K562 (cell line): Measurements from ENCODE around the gene JDP2. TPM values are rescaled to one million over a fixed set of nuclear protein-coding genes. Genes with fewer than 3 reads are reported as not detected.

Experiments
- ATAC-seq: fragments of 200-7000 bp; cut with Tn5 transposase; 3 replicates; pipeline ENCODE4 v1.9.1; 2020; ENCODE audit warnings: moderate library complexity
- BruUV-seq: library from RNA; stranded (reverse); fragments of 400-500 nt; replicated peaks from 2 replicates; lab custom pipeline; 2021; lab: Mats Ljungman, UMichigan
- CTCF ChIA-PET: fragments of 300-600 bp; formaldehyde crosslinking; extraction: SDS; loops from one replicate; lab custom pipeline; 2021; ENCODE audit warnings: low intra/inter-chr PET ratio; lab: Yijun Ruan, JAX
- POLR2A ChIA-PET: fragments of 300-600, 350-650 bp; sonication (Branson Sonifier 250); formaldehyde crosslinking; extraction: SDS; loops from one replicate; lab custom pipeline; 2021; ENCODE audit warnings: antibody characterized with exemption, inconsistent platforms; lab: Yijun Ruan, JAX
- DNase-seq, 4 experiments: peaks; one replicate each; pipeline versions ENCODE4 v3.0.0 to v3.0.0-alpha.2; 2011 to 2018; ENCODE audit warnings: low spot score in 3 of 4, mixed read lengths in 3 of 4; ENCODE audit errors: extremely low read depth in 1 of 4
- FAIRE-seq: peaks from 2 replicates; lab custom pipeline; 2011; peaks lifted over from hg19 to GRCh38; lab: Jason Lieb, UNC
- H2AFZ ChIP-seq: 2 replicates; pipeline ENCODE4 v1.6.0; 2011; ENCODE audit warnings: low read depth, low read length, control low read depth, inconsistent platforms
- H3K27ac ChIP-seq: fragments of 200-600 bp; 3 replicates; pipeline ENCODE4 v1.8.0; 2011; ENCODE audit warnings: low read depth, mild to moderate bottlenecking, control low read depth, inconsistent platforms, low read length, moderate library complexity, mixed read lengths; ENCODE audit errors: extremely low read depth
- H3K27me3 ChIP-seq, 2 experiments: fragments of 300-600 bp in 1 of 2; 2 replicates in 1 of 2; 3 replicates in 1 of 2; pipeline versions ENCODE4 v1.6.0 to v1.8.0; 2011; ENCODE audit warnings: inconsistent platforms in 2 of 2, low read length in 2 of 2, mild to moderate bottlenecking in 1 of 2, mixed read lengths in 1 of 2, moderate library complexity in 1 of 2; ENCODE audit not compliant: control insufficient read depth in 2 of 2, insufficient read depth in 2 of 2
- H3K36me3 ChIP-seq: fragments of 300-600 bp; 3 replicates; pipeline ENCODE4 v1.8.0; 2011; ENCODE audit warnings: mild to moderate bottlenecking, low read length, inconsistent platforms; ENCODE audit not compliant: control insufficient read depth, insufficient read depth
- H3K4me1 ChIP-seq, 2 experiments: fragments of 200-600 bp in 1 of 2; replicated peaks in 1 of 2; 2 replicates in 1 of 2; 3 replicates in 1 of 2; pipeline versions ENCODE4 v1.5.1 to v1.8.0; 2011; ENCODE audit warnings: inconsistent platforms in 2 of 2, low read length in 2 of 2, mild to moderate bottlenecking in 1 of 2, mixed read lengths in 1 of 2, moderate library complexity in 1 of 2; ENCODE audit not compliant: control insufficient read depth in 2 of 2, insufficient read depth in 2 of 2
- H3K4me2 ChIP-seq: 2 replicates; pipeline ENCODE4 v1.6.1; 2011; ENCODE audit warnings: low read length, control low read depth, inconsistent platforms, mixed read lengths; ENCODE audit not compliant: insufficient read depth
- H3K4me3 ChIP-seq: fragments of 200-600 bp; sonication (generic), shearing (Covaris generic); 2 replicates; pipeline ENCODE4 v1.5.1; 2016; ENCODE audit warnings: control low read depth, inconsistent platforms
- H3K79me2 ChIP-seq: fragments of 200-600 bp; 3 replicates; pipeline ENCODE4 v1.8.0; 2011; ENCODE audit warnings: low read length, inconsistent platforms; ENCODE audit not compliant: control insufficient read depth, insufficient read depth
- H3K9ac ChIP-seq, 2 experiments: 2 replicates each; pipeline versions ENCODE4 v1.6.0 to v1.6.1; 2011; ENCODE audit warnings: low read depth in 2 of 2, low read length in 2 of 2, control low read depth in 1 of 2, inconsistent platforms in 1 of 2, mild to moderate bottlenecking in 1 of 2, mixed read lengths in 1 of 2; ENCODE audit not compliant: insufficient read depth in 1 of 2
- H3K9me1 ChIP-seq: one replicate; pipeline ENCODE4 v1.6.0; 2011; ENCODE audit warnings: inconsistent platforms, mild to moderate bottlenecking, low read length, moderate library complexity; ENCODE audit not compliant: control insufficient read depth, insufficient read depth
- H3K9me3 ChIP-seq: replicated peaks from 2 replicates; pipeline ENCODE4 v1.5.1; 2011; ENCODE audit warnings: low read depth, low read length, inconsistent platforms; ENCODE audit not compliant: control insufficient read depth, insufficient read depth
- H4K20me1 ChIP-seq: replicated peaks from 2 replicates; pipeline ENCODE4 v1.6.1; 2011; ENCODE audit warnings: low read length, inconsistent platforms, mixed read lengths; ENCODE audit not compliant: control insufficient read depth, insufficient read depth
- ARID3A ChIP-seq: IDR thresholded peaks from 2 replicates; pipeline ENCODE4 v1.6.1; 2012; ENCODE audit warnings: low read depth, low read length, improper control_type of control experiment, borderline replicate concordance
- ATF3 ChIP-seq, 2 experiments: fragments of 450-650 bp in 1 of 2; sonication (generic) in 1 of 2; formaldehyde crosslinking in 1 of 2; IDR thresholded peaks in 1 of 2; conservative IDR thresholded peaks in 1 of 2; 2 replicates each; pipeline versions ENCODE4 v1.6.1 to v1.8.1; 2016 to 2023; ENCODE audit warnings: mild to moderate bottlenecking in 2 of 2, moderate library complexity in 2 of 2, inconsistent platforms in 1 of 2, missing genetic modification reagents in 1 of 2
- CBX1 ChIP-seq: sonication (generic); IDR thresholded peaks from 2 replicates; pipeline ENCODE4 v1.6.1; 2016; ENCODE audit warnings: antibody characterized with exemption, low read depth, mild to moderate bottlenecking
- CHD1 ChIP-seq: fragments of 200-600 bp; sonication (generic); IDR thresholded peaks from one replicate; pipeline ENCODE4 v1.6.1; 2012; ENCODE audit warnings: mild to moderate bottlenecking, moderate library complexity, low read length, inconsistent platforms
- EZH2 ChIP-seq: IDR thresholded peaks from 2 replicates; pipeline ENCODE4 v1.6.1; 2012; ENCODE audit warnings: low read depth, mild to moderate bottlenecking, inconsistent platforms, low read length, borderline replicate concordance
- FIP1L1 ChIP-seq: fragments of 200-400 bp; formaldehyde crosslinking; IDR thresholded peaks from 2 replicates; pipeline ENCODE4 v1.6.1; 2018; ENCODE audit warnings: mild to moderate bottlenecking, low read depth, low read length; ENCODE audit not compliant: poor library complexity, severe bottlenecking
- HMGXB4 ChIP-seq: sonication (generic); formaldehyde crosslinking; IDR thresholded peaks from 2 replicates; pipeline ENCODE4 v1.8.1; 2023; ENCODE audit warnings: mild to moderate bottlenecking, missing genetic modification reagents
- KHSRP ChIP-seq: fragments of 450-650 bp; IDR thresholded peaks from 2 replicates; pipeline ENCODE4 v1.6.1; 2017
- MAFF ChIP-seq: IDR thresholded peaks from 2 replicates; pipeline ENCODE4 v1.6.1; 2012; ENCODE audit warnings: low read length, improper control_type of control experiment
- RBM25 ChIP-seq: fragments of 200-400 bp; formaldehyde crosslinking; IDR thresholded peaks from 2 replicates; pipeline ENCODE4 v1.6.1; 2018; ENCODE audit warnings: low read length, low read depth, moderate library complexity; ENCODE audit not compliant: severe bottlenecking
- TARDBP ChIP-seq: fragments of 450-650 bp; IDR thresholded peaks from 2 replicates; pipeline ENCODE4 v1.6.1; 2016
- ZNF165 ChIP-seq: fragments of 250-450 bp; sonication (Bioruptor Pico); IDR thresholded peaks from 2 replicates; pipeline ENCODE4 v1.4.0; 2020; ENCODE audit warnings: borderline replicate concordance
- ZNF277 ChIP-seq: fragments of 250-450 bp; sonication (Bioruptor Pico); IDR thresholded peaks from 2 replicates; pipeline ENCODE4 v1.8.0; 2022; ENCODE audit warnings: inconsistent platforms, mild to moderate bottlenecking, moderate library complexity, borderline replicate concordance
- ZNF41 ChIP-seq: fragments of 250-450 bp; sonication (Bioruptor Pico); conservative IDR thresholded peaks from 2 replicates; pipeline ENCODE4 v1.4.0; 2020; ENCODE audit warnings: mild to moderate bottlenecking
- ZNF655 ChIP-seq: fragments of 250-450 bp; sonication (Bioruptor Pico); IDR thresholded peaks from 2 replicates; pipeline ENCODE4 v1.5.0; 2021
- ZNF830 ChIP-seq: fragments of 250-450 bp; sonication (Bioruptor Pico); IDR thresholded peaks from 2 replicates; pipeline ENCODE4 v1.5.0; 2021; ENCODE audit warnings: mild to moderate bottlenecking
- WGBS: fragments of 100-300 bp; shearing (Covaris generic); methylation state at CpG from one replicate; pipeline ENCODE4 v1.1.6; 2016; ENCODE audit warnings: low coverage, mixed read lengths; ENCODE audit not compliant: insufficient coverage; ENCODE audit errors: missing lambda C conversion rate; 5-methylcytosine and 5-hydroxymethylcytosine counted together
- in situ Hi-C: fragments of 300-500 bp; cut with MboI; formaldehyde crosslinking; loops from 4 replicates; pipeline ENCODE4 v1.15.0; 2018; ENCODE audit warnings: inconsistent platforms, mixed read lengths
- intact Hi-C: fragments of 100-400 bp; cut with micrococcal nuclease; formaldehyde crosslinking; loops from 2 replicates; pipeline ENCODE4 v1.14.2; 2022
- polyA plus RNA-seq, 8 experiments: library from polyadenylated mRNA; depleted of rRNA in 4 of 8; stranded (reverse) in 5 of 8; unstranded in 3 of 8; fragments of >200 nt; fragmentation: Nextera tagmentation in 2 of 8; fragmentation: Illumina TruSeq in 1 of 8; extraction: Ambion mirVana in 2 of 8; extraction: Trizol in 1 of 8; gene quantifications; 2 replicates each; pipeline versions ENCODE4 v1.2.1 to v1.2.3, GENCODE V29; 2011 to 2014; ENCODE audit warnings: inconsistent platforms in 1 of 8, missing spikeins in 1 of 8
- total RNA-seq, 7 experiments: library from RNA; depleted of rRNA in 6 of 7; stranded (reverse); fragments of >200 nt in 6 of 7; fragmentation: Illumina TruSeq in 2 of 7; extraction: Trizol in 2 of 7; gene quantifications; 2 replicates each; pipeline versions ENCODE4 v1.2.1 to v1.2.3, GENCODE V29; 2011 to 2021; ENCODE audit warnings: low replicate concordance in 1 of 7

Gene JDP2
- total and polyA plus RNA-seq, 9 of the 15 experiments (the other 6 are each of a cell fraction or from before 2014, with no cell fraction given), result 0.27 to 13.8 (median 3.1) TPM

- in situ Hi-C loops, result no loop called here
- Histone ChIP-seq H3K4me3 (no peak overlapping the region), H3K9ac (no peak overlapping the region), H4K20me1 (peaks cover 5% of the 10 kb centered on the region; the same call in 1 of the 2 replicates), H3K36me3 (no peaks in the 10 kb centered on the region), H3K4me1 (peaks cover 0 to 16% of the 10 kb centered on the region in 2 experiments; a peak in 4 of 5 replicates), H3K27ac (no peak overlapping the region), H3K9me3 (no peaks in the 10 kb centered on the region), H3K9me1 (no peaks in the 10 kb centered on the region), H2AFZ (no peak overlapping the region), H3K4me2 (no peak overlapping the region), H3K27me3 (no peaks in the 10 kb centered on the region), H3K79me2 (no peaks in the 10 kb centered on the region)
- FAIRE-seq (no peak), DNase-seq (no peak), ATAC-seq (no peak)
- BruUV-seq, result no TSS peak
- ChIA-PET CTCF (interaction anchor here (0.8 kb wide), 1 partner anchor 64 kb away, joined by 3 read pairs; no protein-coding TSS in a partner anchor), POLR2A (interaction anchor here (0.7 kb wide), 1 partner anchor 21 kb away, joined by 3 read pairs; no protein-coding TSS in a partner anchor)
- 46% methylated on average over 4 of the region's 4 CpGs for WGBS
- intact Hi-C loops, result no loop called here
- TF ChIP-seq ZNF41 (CRISPR knock-in tag) (no peak), KHSRP (no peak), MAFF (no peak), CHD1 (no peak), ARID3A (no peak), RBM25 (no peak), TARDBP (no peak), CBX1 (no peak), FIP1L1 (no peak), EZH2 (no peak), ZNF277 (CRISPR knock-in tag) (no peak), ZNF165 (CRISPR knock-in tag) (no peak), ATF3 (IDR thresholded peaks at IDR 0.05) (no peak), ATF3 (CRISPR knock-in tag; conservative IDR thresholded peaks at IDR 0.05) (no peak), ZNF655 (no peak), ZNF830 (CRISPR knock-in tag) (no peak), HMGXB4 (CRISPR knock-in tag) (no peak)
Measured at GRCh38 chr14:75425446-75425845, 2.4 kb upstream of the JDP2 start.
